Loucy (cell line): ENCODE data around the gene AGPAT3.

Source experiments
- H2AFZ ChIP-seq: fragments of 200-600 bp; sonication (generic); 2 replicates; pipeline ENCODE4 v1.6.0; 2016; ENCODE audit warnings: antibody characterized with exemption, mild to moderate bottlenecking, low read length, moderate library complexity
- H3F3A ChIP-seq: fragments of 200-600 bp; 2 replicates; pipeline ENCODE4 v1.6.0; 2016; ENCODE audit warnings: antibody characterized with exemption, low read depth, mild to moderate bottlenecking
- H3K27me3 ChIP-seq: fragments of 200-600 bp; sonication (generic); 2 replicates; pipeline ENCODE4 v1.6.1; 2014; ENCODE audit warnings: low read length, mild to moderate bottlenecking; ENCODE audit not compliant: insufficient read depth, poor library complexity, severe bottlenecking
- H3K36me3 ChIP-seq: fragments of 200-600 bp; sonication (generic); 2 replicates; pipeline ENCODE4 v1.6.1; 2016; ENCODE audit warnings: low read length; ENCODE audit not compliant: insufficient read depth
- H3K4me1 ChIP-seq: fragments of 200-600 bp; sonication (generic); 2 replicates; pipeline ENCODE4 v1.5.1; 2014; ENCODE audit warnings: low read length, mild to moderate bottlenecking; ENCODE audit not compliant: insufficient read depth, poor library complexity, severe bottlenecking
- H3K4me2 ChIP-seq: fragments of 200-600 bp; sonication (generic); 2 replicates; pipeline ENCODE4 v1.6.0; 2014; ENCODE audit warnings: antibody characterized with exemption, low read length, low read depth, mild to moderate bottlenecking; ENCODE audit not compliant: poor library complexity, severe bottlenecking
- H3K4me3 ChIP-seq: fragments of 200-600 bp; sonication (generic); 2 replicates; pipeline ENCODE4 v1.5.1; 2014; ENCODE audit warnings: low read length, mild to moderate bottlenecking, mixed read lengths; ENCODE audit not compliant: poor library complexity, severe bottlenecking
- H3K79me2 ChIP-seq: fragments of 200-600 bp; sonication (generic); 2 replicates; pipeline ENCODE4 v1.6.1; 2014; ENCODE audit warnings: low read length; ENCODE audit not compliant: insufficient read depth
- H3K9ac ChIP-seq: fragments of 200-600 bp; sonication (generic); 2 replicates; pipeline ENCODE4 v1.6.0; 2014; ENCODE audit warnings: mild to moderate bottlenecking, low read depth, low read length, moderate library complexity; ENCODE audit not compliant: poor library complexity, severe bottlenecking
- H3K9me2 ChIP-seq: fragments of 200-600 bp; sonication (generic); replicated peaks from 2 replicates; pipeline ENCODE4 v1.6.1; 2016; ENCODE audit warnings: low read depth, low read length, mixed read lengths
- H3K9me3 ChIP-seq: fragments of 200-600 bp; sonication (generic); 2 replicates; pipeline ENCODE4 v1.6.1; 2014; ENCODE audit warnings: mild to moderate bottlenecking, antibody characterized with exemption, low read length, low read depth; ENCODE audit not compliant: insufficient read depth
- H4K20me1 ChIP-seq: fragments of 200-600 bp; sonication (generic); 2 replicates; pipeline ENCODE4 v1.6.0; 2014; ENCODE audit warnings: antibody characterized with exemption, low read length, mild to moderate bottlenecking; ENCODE audit not compliant: insufficient read depth, poor library complexity, severe bottlenecking
- CTCF ChIP-seq: fragments of 200-600 bp; sonication (generic); conservative IDR thresholded peaks from 2 replicates; pipeline ENCODE4 v1.5.1; 2014; ENCODE audit warnings: mild to moderate bottlenecking, antibody characterized with exemption, low read length
- EZH2phosphoT487 ChIP-seq: fragments of 200-600 bp; IDR thresholded peaks from 2 replicates; pipeline ENCODE4 v1.6.1; 2018; ENCODE audit warnings: antibody characterized with exemption, mild to moderate bottlenecking, moderate library complexity, borderline replicate concordance

AGPAT3 gene

GRCh38 chr21:43937891-43938309 is 72.9 kb downstream of the AGPAT3 start:
- Histone ChIP-seq H3K4me3 (no peak overlapping the region), H3K9me2 (no peaks in the 10 kb centered on the region), H3K79me2 (peaks cover 6% of the 10 kb centered on the region; the same call in 1 of the 2 replicates), H3K4me1 (peaks cover 7% of the 10 kb centered on the region), H3K27me3 (no peaks in the 10 kb centered on the region), H4K20me1 (peaks cover 3% of the 10 kb centered on the region), H2AFZ (no peak overlapping the region), H3F3A (no peaks in the 10 kb centered on the region), H3K36me3 (peaks cover 4% of the 10 kb centered on the region; the same call in 1 of the 2 replicates), H3K9me3 (no peaks in the 10 kb centered on the region), H3K4me2 (no peak overlapping the region), H3K9ac (no peak overlapping the region)
- TF ChIP-seq EZH2phosphoT487, result no peak
- no peak for TF ChIP-seq CTCF

GRCh38 chr21:43938751-43939442 is 73.9 kb downstream of the AGPAT3 start:
- H4K20me1 ChIP-seq, result peaks cover 3% of the 10 kb centered on the region
- H3K9me2 ChIP-seq, result no peaks in the 10 kb centered on the region
- H3K36me3 ChIP-seq, result peaks cover 4% of the 10 kb centered on the region; the same call in 1 of the 2 replicates
- no peaks in the 10 kb centered on the region for H3K9me3 ChIP-seq
- peak overlapping the region; percentile 78 for H3K4me2 ChIP-seq
- H3K9ac ChIP-seq, result peak overlapping the region; percentile 58
- peaks cover 3% of the 10 kb centered on the region; the same call in 1 of the 2 replicates for H3K79me2 ChIP-seq
- H3K4me3 ChIP-seq, result peak overlapping the region; percentile 72
- H3F3A ChIP-seq, result no peaks in the 10 kb centered on the region
- H3K4me1 ChIP-seq, result peaks cover 7% of the 10 kb centered on the region
- H3K27me3 ChIP-seq, result no peaks in the 10 kb centered on the region
- TF ChIP-seq EZH2phosphoT487 (no peak), CTCF (peak; percentile 99)
- peak overlapping the region; percentile 36; the same call in 1 of the 2 replicates for H2AFZ ChIP-seq

GRCh38 chr21:43939443-43940328 is 74.7 kb downstream of the AGPAT3 start:
- Histone ChIP-seq H3F3A (no peaks in the 10 kb centered on the region), H4K20me1 (peaks cover 3% of the 10 kb centered on the region), H2AFZ (no peak overlapping the region), H3K9me3 (no peaks in the 10 kb centered on the region), H3K36me3 (peaks cover 3% of the 10 kb centered on the region; the same call in 1 of the 2 replicates), H3K79me2 (no peaks in the 10 kb centered on the region; the same call in 1 of the 2 replicates), H3K27me3 (no peaks in the 10 kb centered on the region), H3K4me3 (no peak overlapping the region), H3K4me2 (peak overlapping the region; percentile 78), H3K9me2 (no peaks in the 10 kb centered on the region), H3K4me1 (peaks cover 7% of the 10 kb centered on the region), H3K9ac (no peak overlapping the region)
- TF ChIP-seq CTCF, result no peak; the same call in none of the 2 replicates
- TF ChIP-seq EZH2phosphoT487, result no peak
